Activated CD8-positive, alpha-beta T cell treated with anti-CD3 and anti-CD28 coated beads for 36 hours (primary cell): ENCODE measurements around the gene GPR82. TPM values are rescaled to one million over a fixed set of nuclear protein-coding genes. Genes with fewer than 3 reads are reported as not detected.

Source experiments
- ATAC-seq: fragments of 200-7000 bp; cut with Tn5 transposase; one replicate; pipeline ENCODE4 v1.10.0; 2021; ENCODE audit warnings: mild to moderate bottlenecking, moderate library complexity
- CTCF ChIA-PET: fragments of 350-600 bp; sonication (Branson Sonifier 250); formaldehyde crosslinking; loops from one replicate; lab custom pipeline; 2021; ENCODE audit warnings: antibody characterized with exemption; lab: Charles Lee
- POLR2A ChIA-PET: fragments of 350-600 bp; sonication (Branson Sonifier 250); formaldehyde crosslinking; loops from one replicate; lab custom pipeline; 2021; ENCODE audit warnings: antibody characterized with exemption; lab: Charles Lee
- DNase-seq: peaks from one replicate; pipeline ENCODE4 v3.0.0-alpha.2; 2020
- H3K27ac Mint-ChIP-seq: one replicate; pipeline ENCODE4 v1.8.0; 2021; ENCODE audit warnings: mild to moderate bottlenecking, mixed read lengths
- H3K27me3 Mint-ChIP-seq: one replicate; pipeline ENCODE4 v1.8.0; 2021; ENCODE audit warnings: mixed read lengths
- H3K36me3 Mint-ChIP-seq: one replicate; pipeline ENCODE4 v1.8.0; 2021; ENCODE audit warnings: low read depth, mixed read lengths
- H3K4me1 Mint-ChIP-seq: one replicate; pipeline ENCODE4 v1.8.0; 2021; ENCODE audit warnings: low read depth, mixed read lengths
- H3K4me3 Mint-ChIP-seq: one replicate; pipeline ENCODE4 v1.8.0; 2021; ENCODE audit warnings: mild to moderate bottlenecking, moderate library complexity, mixed read lengths
- H3K9me3 Mint-ChIP-seq: one replicate; pipeline ENCODE4 v1.8.0; 2021; ENCODE audit warnings: mixed read lengths
- CTCF ChIP-seq: fragments of 200-600 bp; IDR thresholded peaks from one replicate; pipeline ENCODE4 v1.8.0; 2022; ENCODE audit warnings: antibody characterized with exemption, mild to moderate bottlenecking
- intact Hi-C: fragments of 100-400 bp; cut with micrococcal nuclease; formaldehyde crosslinking; loops from one replicate; pipeline ENCODE4 v1.10.0; 2022
- total RNA-seq, 2 experiments: library from RNA; stranded (reverse); gene quantifications; one replicate each; pipeline ENCODE4 v1.2.3, GENCODE V29; 2021

GPR82 gene
- total RNA-seq, 2 experiments from 2014 or later, result 0.11 to 0.38 TPM

- no peak for ATAC-seq
- CTCF ChIA-PET, result interaction anchor here (0.9 to 3.6 kb wide), 12 partner anchors 9 to 301 kb away, joined by 3 to 20 read pairs (median 4); no protein-coding TSS in a partner anchor
- no peaks in the 10 kb centered on the region for H3K27me3 Mint-ChIP-seq
Observed at GRCh38 chrX:41759817-41760216, 35.8 kb downstream of the GPR82 start.

GRCh38 chrX:41761169-41761568 is 37.2 kb downstream of the GPR82 start:
- TF ChIP-seq CTCF, result no peak
- no peak overlapping the region for H3K4me3 Mint-ChIP-seq
- intact Hi-C loops, result no loop called here
- ATAC-seq (no peak), DNase-seq (no peak)
- H3K9me3 Mint-ChIP-seq, result no peaks in the 10 kb centered on the region
- H3K36me3 Mint-ChIP-seq, result no peaks in the 10 kb centered on the region
- peaks cover 9% of the 10 kb centered on the region for H3K4me1 Mint-ChIP-seq
- CTCF ChIA-PET, result interaction anchor here (1.4 to 3.6 kb wide), 3 partner anchors 20 to 203 kb away, joined by 4 to 20 read pairs (median 5); no protein-coding TSS in a partner anchor
- H3K27ac Mint-ChIP-seq, result no peak overlapping the region
- POLR2A ChIA-PET, result no interaction called here
- H3K27me3 Mint-ChIP-seq, result no peaks in the 10 kb centered on the region

More at GRCh38 chrX:41759817-41760216, 35.8 kb downstream of the GPR82 start:
- Mint-ChIP-seq H3K9me3 (no peaks in the 10 kb centered on the region), H3K36me3 (no peaks in the 10 kb centered on the region), H3K4me3 (no peak overlapping the region), H3K4me1 (peaks cover 9% of the 10 kb centered on the region), H3K27ac (no peak overlapping the region)
- POLR2A ChIA-PET, result no interaction called here
- intact Hi-C loops, result loop anchor here (10.0 kb wide), 1 partner anchor 205 kb away; no protein-coding TSS in a partner anchor
- peak; percentile 57 for TF ChIP-seq CTCF
- peak; percentile 6 for DNase-seq

- no peak overlapping the region for H3K27ac Mint-ChIP-seq
- ChIA-PET CTCF (interaction anchor here (3.6 kb wide), 1 partner anchor 203 kb away, joined by 20 read pairs; no protein-coding TSS in a partner anchor), POLR2A (no interaction called here)
Observed at GRCh38 chrX:41761702-41762101, 37.7 kb downstream of the GPR82 start.

GRCh38 chrX:41779030-41779564 is 55.1 kb downstream of the GPR82 start:
- no peak for TF ChIP-seq CTCF
- Mint-ChIP-seq H3K27me3 (no peaks in the 10 kb centered on the region), H3K9me3 (no peaks in the 10 kb centered on the region), H3K4me1 (peaks cover 6% of the 10 kb centered on the region), H3K36me3 (peaks cover 3% of the 10 kb centered on the region), H3K27ac (no peak overlapping the region), H3K4me3 (no peak overlapping the region)
- CTCF ChIA-PET, result no interaction called here
- no peak for DNase-seq
- ATAC-seq, result no peak
- intact Hi-C loops, result no loop called here
- POLR2A ChIA-PET, result interaction anchor here (0.6 kb wide), 1 partner anchor 389 kb away, joined by 4 read pairs; no protein-coding TSS in a partner anchor

More at GRCh38 chrX:41761702-41762101, 37.7 kb downstream of the GPR82 start:
- ATAC-seq (no peak), DNase-seq (no peak)
- Mint-ChIP-seq H3K9me3 (no peaks in the 10 kb centered on the region), H3K36me3 (no peaks in the 10 kb centered on the region), H3K4me3 (no peak overlapping the region), H3K4me1 (peaks cover 9% of the 10 kb centered on the region), H3K27me3 (no peaks in the 10 kb centered on the region)
- no peak for TF ChIP-seq CTCF
- intact Hi-C loops, result no loop called here

Other genes with a start within 250 kb of the GPR82 start
- gene GPR34, start 35.2 kb upstream of the GPR82 start, total RNA-seq, result under 1 TPM; 0.52 to 0.65 TPM
- gene CASK, start 199.4 kb downstream of the GPR82 start, total RNA-seq, result 10 to 100 TPM; 18.2 to 20.2 TPM